CD14-positive monocyte (primary cell): Measurements from ENCODE around the gene LRRK1. TPM values are rescaled to one million over a fixed set of nuclear protein-coding genes. Genes with fewer than 3 reads are reported as not detected.

Experiments used
- DNase-seq, 3 donors: peaks; one replicate each; pipeline ENCODE4 v3.0.0-alpha.2; 2011 to 2022
- H2AFZ ChIP-seq: 2 replicates; pipeline ENCODE4 v1.6.0; 2012; ENCODE audit warnings: mild to moderate bottlenecking, low read depth, low read length, inconsistent platforms; ENCODE audit not compliant: insufficient read depth, poor library complexity, severe bottlenecking
- H3K27ac ChIP-seq, 2 donors: 1 replicate in 1 of 2; 2 replicates in 1 of 2; pipeline ENCODE4 v1.5.1; 2012 to 2013; ENCODE audit warnings: low read length in 2 of 2, control low read depth in 1 of 2, inconsistent platforms in 1 of 2, low read depth in 1 of 2, mild to moderate bottlenecking in 1 of 2
- H3K27me3 ChIP-seq, 2 donors: one replicate each; pipeline versions ENCODE4 v1.6.0 to v1.6.1; 2011 to 2013; ENCODE audit warnings: low read length in 2 of 2; ENCODE audit not compliant: control insufficient read depth in 2 of 2, insufficient read depth in 2 of 2
- H3K36me3 ChIP-seq, 2 donors: replicated peaks in 1 of 2; 1 replicate in 1 of 2; 2 replicates in 1 of 2; pipeline versions ENCODE4 v1.5.1 to v1.6.1; 2012 to 2013; ENCODE audit warnings: low read length in 2 of 2, control low read depth in 1 of 2, inconsistent platforms in 1 of 2, mild to moderate bottlenecking in 1 of 2; ENCODE audit not compliant: insufficient read depth in 2 of 2, control insufficient read depth in 1 of 2
- H3K4me1 ChIP-seq, 2 donors: 1 replicate in 1 of 2; 2 replicates in 1 of 2; pipeline versions ENCODE4 v1.5.1 to v1.6.1; 2012 to 2013; ENCODE audit warnings: low read length in 2 of 2, control low read depth in 1 of 2, inconsistent platforms in 1 of 2, mild to moderate bottlenecking in 1 of 2, moderate library complexity in 1 of 2; ENCODE audit not compliant: insufficient read depth in 2 of 2, control insufficient read depth in 1 of 2
- H3K4me2 ChIP-seq: replicated peaks from 2 replicates; pipeline ENCODE3; 2012; ENCODE audit warnings: low read length, moderate library complexity, mild to moderate bottlenecking; ENCODE audit not compliant: poor library complexity, severe bottlenecking; ENCODE audit errors: extremely low read depth
- H3K4me3 ChIP-seq, 3 experiments: fragments of 200-600 bp in 1 of 3; sonication (generic) in 1 of 3; replicated peaks in 1 of 3; 1 replicate in 2 of 3; 2 replicates in 1 of 3; pipeline ENCODE4 v1.5.1; 2011 to 2013; ENCODE audit warnings: low read length in 3 of 3, mild to moderate bottlenecking in 3 of 3, control low read depth in 2 of 3, low read depth in 2 of 3, inconsistent platforms in 1 of 3, moderate library complexity in 1 of 3
- H3K79me2 ChIP-seq: 2 replicates; pipeline ENCODE4 v1.6.0; 2012; ENCODE audit warnings: mild to moderate bottlenecking, control low read depth, inconsistent platforms, low read length, moderate library complexity; ENCODE audit not compliant: insufficient read depth
- H3K9ac ChIP-seq: 2 replicates; pipeline ENCODE4 v1.6.0; 2017; ENCODE audit warnings: low read length, mild to moderate bottlenecking; ENCODE audit not compliant: insufficient read depth, poor library complexity, severe bottlenecking
- H3K9me3 ChIP-seq, 2 donors: replicated peaks in 1 of 2; 1 replicate in 1 of 2; 2 replicates in 1 of 2; pipeline versions ENCODE4 v1.5.1 to v1.6.1; 2012 to 2013; ENCODE audit warnings: low read length in 2 of 2, control low read depth in 1 of 2; ENCODE audit not compliant: control insufficient read depth in 1 of 2, insufficient read depth in 1 of 2
- H4K20me1 ChIP-seq: 2 replicates; pipeline ENCODE4 v1.6.0; 2012; ENCODE audit warnings: mild to moderate bottlenecking, low read length, control low read depth, moderate library complexity; ENCODE audit not compliant: insufficient read depth
- H3K27ac Mint-ChIP-seq, 7 donors: one replicate each; pipeline ENCODE4 v1.8.0; 2020; ENCODE audit warnings: mild to moderate bottlenecking in 7 of 7, mixed read lengths in 7 of 7, moderate library complexity in 6 of 7, inconsistent platforms in 2 of 7
- H3K27me3 Mint-ChIP-seq, 3 donors: one replicate each; pipeline ENCODE4 v1.8.0; 2021 to 2022; ENCODE audit warnings: low read depth in 3 of 3, mild to moderate bottlenecking in 3 of 3, mixed read lengths in 3 of 3, moderate library complexity in 3 of 3, inconsistent platforms in 1 of 3
- H3K36me3 Mint-ChIP-seq, 2 donors: one replicate each; pipeline ENCODE4 v1.8.0; 2020; ENCODE audit warnings: mixed read lengths in 2 of 2, inconsistent platforms in 1 of 2, mild to moderate bottlenecking in 1 of 2
- H3K4me1 Mint-ChIP-seq: one replicate; pipeline ENCODE4 v1.8.0; 2020; ENCODE audit warnings: mild to moderate bottlenecking, mixed read lengths
- H3K4me3 Mint-ChIP-seq, 2 donors: one replicate each; pipeline ENCODE4 v1.8.0; 2020; ENCODE audit warnings: mild to moderate bottlenecking in 2 of 2, mixed read lengths in 2 of 2, moderate library complexity in 1 of 2
- H3K9me3 Mint-ChIP-seq, 7 donors: one replicate each; pipeline ENCODE4 v1.8.0; 2020 to 2022; ENCODE audit warnings: mixed read lengths in 7 of 7, mild to moderate bottlenecking in 6 of 7, moderate library complexity in 6 of 7, inconsistent platforms in 2 of 7
- WGBS: methylation state at CpG from one replicate; pipeline ENCODE4 v1.1.5; 2013; ENCODE audit warnings: missing lambda C conversion rate; ENCODE audit not compliant: insufficient coverage; 5-methylcytosine and 5-hydroxymethylcytosine counted together
- intact Hi-C, 2 donors: fragments of 100-400 bp; cut with micrococcal nuclease; formaldehyde crosslinking; loops; one replicate each; pipeline versions ENCODE4 v1.15.0 to v1.15.1; 2023
- polyA plus RNA-seq, 3 donors: library from polyadenylated mRNA; depleted of rRNA in 1 of 3; unstranded in 2 of 3; stranded (reverse) in 1 of 3; fragments of 300-500 nt in 2 of 3; fragments of >200 nt in 1 of 3; fragmentation: Illumina TruSeq in 2 of 3; gene quantifications; 1 replicate in 2 of 3; 2 replicates in 1 of 3; pipeline ENCODE4 v1.2.3, GENCODE V29; 2012 to 2021
- TF ChIP-seq, protein P1 (sequence below): fragments of 200-600 bp; IDR thresholded peaks from one replicate; pipeline ENCODE4 v1.8.0; 2022; ENCODE audit warnings: antibody characterized with exemption, mild to moderate bottlenecking

The LRRK1 gene
- polyA plus RNA-seq, 3 donors = 1.7 to 18.9 (median 5.4) TPM

DNA sequence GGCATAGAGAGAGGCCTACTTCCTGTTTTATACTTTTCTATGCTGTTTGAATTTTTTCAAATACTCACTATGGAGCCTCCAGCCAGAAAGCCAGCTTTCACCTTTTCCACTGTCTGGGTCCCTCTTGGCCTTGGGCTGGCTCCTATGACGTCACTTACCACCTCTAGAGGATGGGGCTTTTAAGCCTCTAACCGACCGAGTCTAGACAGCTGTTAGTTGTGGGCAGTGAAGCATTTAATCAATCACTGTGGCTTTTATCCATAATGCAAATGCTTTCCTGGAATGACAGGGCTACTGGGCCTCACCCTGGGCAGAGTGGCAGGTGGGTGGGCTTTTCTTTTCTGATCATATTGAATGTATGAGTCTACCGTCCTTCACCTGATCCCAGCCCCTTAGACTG is 61.9 kb downstream of the LRRK1 start:
- Mint-ChIP-seq H3K27ac (no peak overlapping the region), H3K9me3 (peaks cover 0 to 5% (median 0%) of the 10 kb centered on the region in 7 donors)
- intact Hi-C loops = no loop called here

DNA sequence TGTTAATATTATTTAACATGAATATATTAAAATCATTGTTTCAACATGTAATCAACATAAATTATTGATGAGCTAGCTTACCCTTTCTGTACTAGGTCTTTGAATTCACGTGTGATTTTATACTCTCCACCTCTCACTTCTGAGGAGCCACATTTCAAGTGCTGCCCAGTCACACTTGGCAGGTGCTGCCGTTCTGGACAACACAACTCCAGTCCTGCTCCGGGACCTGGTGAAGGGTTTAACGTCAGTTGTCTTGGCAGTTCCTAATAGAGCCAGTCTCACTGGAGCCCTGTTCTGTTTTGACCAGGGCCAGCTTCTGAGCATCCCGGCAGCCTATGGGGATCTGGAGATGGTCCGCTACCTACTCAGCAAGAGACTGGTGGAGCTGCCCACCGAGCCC is 64.1 kb downstream of the LRRK1 start:
- peaks cover 8% of the 10 kb centered on the region for H4K20me1 ChIP-seq
- H3K27ac ChIP-seq = no peak overlapping the region
- H3K4me1 ChIP-seq = no peaks in the 10 kb centered on the region
- no peak overlapping the region for H2AFZ ChIP-seq
- Mint-ChIP-seq H3K27me3 (no peaks in the 10 kb centered on the region), H3K4me1 (no peaks in the 10 kb centered on the region), H3K4me3 (no peak overlapping the region), H3K36me3 (peaks cover 67 to 71% of the 10 kb centered on the region in 2 donors), H3K9me3 (peaks cover 0 to 3% (median 1%) of the 10 kb centered on the region in 7 donors), H3K27ac (no peak overlapping the region)
- WGBS = 98% methylated on average over 7 of the region's 7 CpGs
- no peaks in the 10 kb centered on the region for H3K79me2 ChIP-seq
- H3K36me3 ChIP-seq = peaks cover 28 to 82% of the 10 kb centered on the region in 2 donors
- TF ChIP-seq, protein P1, sequence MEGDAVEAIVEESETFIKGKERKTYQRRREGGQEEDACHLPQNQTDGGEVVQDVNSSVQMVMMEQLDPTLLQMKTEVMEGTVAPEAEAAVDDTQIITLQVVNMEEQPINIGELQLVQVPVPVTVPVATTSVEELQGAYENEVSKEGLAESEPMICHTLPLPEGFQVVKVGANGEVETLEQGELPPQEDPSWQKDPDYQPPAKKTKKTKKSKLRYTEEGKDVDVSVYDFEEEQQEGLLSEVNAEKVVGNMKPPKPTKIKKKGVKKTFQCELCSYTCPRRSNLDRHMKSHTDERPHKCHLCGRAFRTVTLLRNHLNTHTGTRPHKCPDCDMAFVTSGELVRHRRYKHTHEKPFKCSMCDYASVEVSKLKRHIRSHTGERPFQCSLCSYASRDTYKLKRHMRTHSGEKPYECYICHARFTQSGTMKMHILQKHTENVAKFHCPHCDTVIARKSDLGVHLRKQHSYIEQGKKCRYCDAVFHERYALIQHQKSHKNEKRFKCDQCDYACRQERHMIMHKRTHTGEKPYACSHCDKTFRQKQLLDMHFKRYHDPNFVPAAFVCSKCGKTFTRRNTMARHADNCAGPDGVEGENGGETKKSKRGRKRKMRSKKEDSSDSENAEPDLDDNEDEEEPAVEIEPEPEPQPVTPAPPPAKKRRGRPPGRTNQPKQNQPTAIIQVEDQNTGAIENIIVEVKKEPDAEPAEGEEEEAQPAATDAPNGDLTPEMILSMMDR = no peak
- H3K4me3 ChIP-seq = no peak overlapping the region
- no peak overlapping the region for H3K9ac ChIP-seq
- no peak for DNase-seq
- no peak overlapping the region for H3K4me2 ChIP-seq
- intact Hi-C loops = no loop called here
- H3K27me3 ChIP-seq = no peaks in the 10 kb centered on the region
- no peaks in the 10 kb centered on the region for H3K9me3 ChIP-seq

More for the DNA sequence above, 61.9 kb downstream of the LRRK1 start:
- no peak overlapping the region for H3K4me2 ChIP-seq
- Mint-ChIP-seq H3K36me3 (peaks cover 67 to 71% of the 10 kb centered on the region in 2 donors), H3K4me3 (no peak overlapping the region), H3K4me1 (no peaks in the 10 kb centered on the region), H3K27me3 (no peaks in the 10 kb centered on the region)
- WGBS = no CpG with 5 or more reads among the region's 4 CpGs
- H3K27ac ChIP-seq = no peak overlapping the region
- H2AFZ ChIP-seq = no peak overlapping the region
- H3K9me3 ChIP-seq = no peaks in the 10 kb centered on the region
- no peak overlapping the region for H3K4me3 ChIP-seq
- no peaks in the 10 kb centered on the region for H3K4me1 ChIP-seq
- peaks cover 22 to 78% of the 10 kb centered on the region in 2 donors for H3K36me3 ChIP-seq
- H3K27me3 ChIP-seq = no peaks in the 10 kb centered on the region
- TF ChIP-seq, protein P1 = no peak
- H3K79me2 ChIP-seq = no peaks in the 10 kb centered on the region
- DNase-seq = no peak
- H3K9ac ChIP-seq = no peak overlapping the region
- peaks cover 6% of the 10 kb centered on the region for H4K20me1 ChIP-seq
